Right renal cortex interstitium (tissue), 3 donors: Measurements from ENCODE around the gene KIRREL3. TPM values are rescaled to one million over a fixed set of nuclear protein-coding genes. Genes with fewer than 3 reads are reported as not detected.

ENCODE experiments used
- DNase-seq, 3 donors: peaks; one replicate each; pipeline ENCODE4 v3.0.0-alpha.2; 2013; ENCODE audit warnings: low read depth in 3 of 3, low spot score in 2 of 3
- polyA plus RNA-seq, 3 donors: library from polyadenylated mRNA; unstranded; fragments of 120-200 nt; gene quantifications; one replicate each; pipeline ENCODE4 v1.2.1, GENCODE V29; 2013; ENCODE audit not compliant: insufficient read length in 3 of 3

The KIRREL3 gene
- polyA plus RNA-seq, 3 donors = 1.2 to 1.4 (median 1.3) TPM

DNA sequence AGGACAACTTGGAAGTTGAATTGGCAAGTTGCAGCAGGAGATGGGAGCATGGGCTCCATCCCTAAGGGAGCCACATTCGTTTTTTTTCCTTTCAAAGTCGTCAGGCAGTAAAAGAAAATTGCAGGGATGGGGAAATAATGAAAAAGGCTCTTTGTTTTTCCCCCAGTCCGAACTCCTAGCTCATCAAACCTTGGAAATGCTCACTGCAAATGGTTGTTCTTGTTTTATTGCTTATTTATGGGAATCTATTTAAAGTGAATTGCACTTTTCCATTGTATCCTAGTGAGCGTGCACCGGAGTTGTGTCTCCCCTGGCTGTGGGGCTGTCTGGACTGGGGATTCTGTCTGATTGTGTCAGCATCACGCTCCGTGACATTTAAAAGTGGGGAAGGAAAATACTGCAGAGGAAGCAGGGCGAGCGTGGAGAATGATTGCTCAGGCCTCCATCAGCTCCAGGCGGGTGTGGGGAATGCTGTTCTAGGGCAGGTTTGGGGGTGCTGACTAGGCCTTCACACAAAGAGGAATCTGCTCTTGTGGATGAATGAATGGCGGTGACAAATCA, 306.4 kb downstream of the KIRREL3 start:
- no peak for DNase-seq

DNA sequence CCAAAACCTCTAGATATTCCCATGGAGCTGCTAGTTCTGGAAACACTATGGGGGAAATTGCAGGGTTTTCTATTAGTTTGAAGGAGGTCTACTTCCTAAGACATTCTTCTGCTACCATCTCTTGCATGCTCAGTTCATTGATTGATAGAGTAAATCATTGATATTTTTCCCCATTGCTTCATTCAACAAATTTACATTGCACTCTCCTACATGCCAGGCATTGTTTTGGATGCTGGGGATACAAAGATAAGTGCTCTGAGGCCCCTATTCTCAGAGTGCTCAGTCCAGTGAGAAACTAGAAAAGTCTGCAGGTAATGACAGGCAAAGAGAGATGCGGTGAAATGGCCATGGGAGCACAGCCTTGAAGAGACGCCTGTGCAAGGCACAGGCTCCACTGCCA, 313.1 kb downstream of the KIRREL3 start:
- DNase-seq = no peak

DNA sequence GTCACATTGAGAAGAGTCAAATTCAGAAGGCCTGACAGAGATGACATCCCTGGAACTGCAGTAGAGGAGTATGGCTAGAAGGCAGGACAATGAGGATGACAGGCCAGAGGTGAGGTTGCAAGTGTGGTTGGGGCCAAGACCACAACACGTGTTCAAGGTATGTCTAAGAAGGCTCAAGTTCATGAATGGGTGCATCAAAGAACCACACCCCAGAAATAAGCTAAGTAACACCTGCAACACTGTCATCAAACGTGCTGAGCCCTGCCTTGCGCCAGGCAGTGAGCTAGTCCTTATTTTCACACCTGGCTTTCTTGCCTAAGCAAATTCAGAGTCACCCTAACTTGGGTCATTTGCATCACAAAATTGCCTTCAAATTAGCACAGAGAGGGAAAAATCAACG, 313.6 kb downstream of the KIRREL3 start:
- no peak for DNase-seq

DNA sequence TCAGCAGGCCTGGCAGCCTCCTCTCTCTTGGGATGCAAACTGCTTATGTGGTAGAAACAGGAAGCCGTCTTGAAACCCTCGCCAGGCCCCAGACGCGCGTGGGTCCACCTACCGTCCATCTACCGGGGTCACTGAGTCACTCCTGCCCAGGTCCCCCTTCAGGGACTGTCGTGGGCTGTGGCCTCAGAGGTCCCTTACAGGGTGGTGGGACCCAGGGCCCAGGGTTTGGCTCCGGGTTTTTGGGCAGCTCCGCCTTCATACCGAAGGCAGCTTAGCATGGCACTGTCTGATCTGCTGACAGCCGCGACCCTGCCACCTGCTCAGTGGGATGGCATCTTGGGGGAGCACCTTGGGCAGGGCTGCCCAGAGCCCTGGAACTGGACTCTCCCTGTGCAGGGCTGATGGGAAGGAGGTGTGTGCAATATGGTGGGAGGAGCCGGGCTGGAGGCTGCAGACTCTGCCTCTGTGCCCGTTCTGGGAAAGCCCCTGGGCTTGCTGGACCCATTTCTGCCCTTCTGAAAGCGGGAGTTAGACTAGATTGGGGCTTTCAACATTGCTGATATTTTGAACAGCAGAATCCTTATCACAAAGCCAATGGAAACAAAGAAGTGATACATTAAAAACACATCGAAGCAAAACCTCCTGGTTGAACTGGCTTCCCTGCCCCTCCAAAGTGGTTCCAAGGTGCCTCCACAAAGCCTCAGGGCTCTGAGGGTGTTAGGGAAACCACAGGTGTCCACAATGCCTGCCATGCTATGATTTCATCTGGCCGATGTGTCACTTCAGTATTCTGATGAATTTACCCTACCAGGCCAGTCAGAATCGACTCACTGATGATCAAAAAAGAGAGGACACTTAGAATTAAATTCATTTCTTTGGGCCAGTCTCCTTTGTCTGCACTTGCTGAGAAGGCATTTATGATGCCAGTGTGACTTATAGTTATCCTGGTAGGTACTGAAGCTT, 316.5 kb downstream of the KIRREL3 start:
- DNase-seq = no peak

DNA sequence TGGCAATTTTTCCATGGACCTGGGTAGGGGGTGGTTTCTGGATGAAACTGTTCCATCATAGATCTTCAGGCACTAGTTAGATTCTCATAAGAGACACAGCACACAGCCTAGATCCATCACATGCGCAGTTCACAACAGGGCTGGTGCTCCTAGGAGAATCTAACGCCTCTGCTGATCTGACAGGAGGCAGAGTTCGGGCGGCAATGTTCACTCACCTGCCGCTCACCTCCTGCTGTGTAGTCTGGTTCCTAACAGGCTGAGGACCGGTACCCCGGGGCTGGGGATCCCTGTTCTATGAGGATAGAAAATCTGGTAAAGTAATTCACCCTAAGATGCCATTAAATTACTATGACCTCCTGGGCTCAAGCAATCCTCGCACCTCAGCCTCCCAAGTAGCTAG, 318.0 kb downstream of the KIRREL3 start:
- no peak for DNase-seq

DNA sequence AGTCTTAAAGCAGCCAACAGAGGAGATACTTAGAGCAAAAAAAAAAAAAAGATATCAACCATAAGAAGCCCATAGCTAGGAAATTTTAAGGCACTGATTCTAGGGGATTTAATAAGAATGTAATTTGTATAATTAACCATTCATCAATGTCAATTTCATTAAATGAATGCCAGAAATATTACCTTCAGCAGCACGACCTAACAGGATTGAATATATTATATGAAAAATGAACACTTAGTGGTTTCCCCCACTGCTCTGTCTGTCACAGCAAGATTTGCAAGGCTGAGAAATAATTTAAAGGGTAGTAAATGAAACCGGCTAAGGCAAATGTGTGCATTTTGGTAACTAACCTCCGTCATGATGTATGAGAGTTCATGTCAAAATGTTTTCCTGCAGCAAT, 319.9 kb downstream of the KIRREL3 start:
- no peak for DNase-seq

DNA sequence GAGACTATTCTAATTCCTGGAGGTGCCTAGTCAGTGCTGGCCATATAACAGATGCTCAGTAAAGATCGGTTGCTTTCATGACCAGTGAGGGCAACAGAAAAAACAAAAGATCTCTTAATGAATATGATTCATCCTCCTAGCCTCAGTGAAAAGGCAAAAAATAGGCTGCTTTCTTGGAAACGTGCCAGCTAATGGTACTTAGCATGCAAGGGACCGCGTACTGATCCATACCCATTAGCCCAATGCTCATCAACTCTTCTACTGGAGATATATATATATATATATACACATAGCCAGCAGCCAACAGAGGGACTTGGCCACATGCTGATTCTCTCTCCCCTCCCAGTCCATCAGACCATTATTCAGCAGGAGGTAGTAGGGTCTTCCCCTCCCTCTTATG, 320.4 kb downstream of the KIRREL3 start:
- DNase-seq = no peak

DNA sequence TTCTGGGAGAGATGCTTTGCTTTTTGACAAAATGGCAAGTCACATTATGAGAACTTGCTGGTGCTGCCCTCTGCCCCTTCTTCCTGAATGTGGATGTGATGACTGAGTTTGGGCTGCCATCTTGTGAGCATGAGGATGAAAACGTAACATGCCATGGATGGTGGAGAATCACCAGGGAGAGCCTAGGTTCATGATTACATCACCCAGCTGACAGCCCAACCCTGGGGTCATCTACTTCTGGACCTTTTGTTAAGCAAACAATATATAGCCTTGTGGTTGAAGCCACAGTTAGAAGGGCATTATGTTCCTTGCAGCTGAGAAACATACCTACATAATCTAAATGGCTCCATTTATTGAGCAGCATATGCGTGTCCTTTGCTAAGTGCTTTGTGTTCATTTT, 321.5 kb downstream of the KIRREL3 start:
- DNase-seq = no peak

DNA sequence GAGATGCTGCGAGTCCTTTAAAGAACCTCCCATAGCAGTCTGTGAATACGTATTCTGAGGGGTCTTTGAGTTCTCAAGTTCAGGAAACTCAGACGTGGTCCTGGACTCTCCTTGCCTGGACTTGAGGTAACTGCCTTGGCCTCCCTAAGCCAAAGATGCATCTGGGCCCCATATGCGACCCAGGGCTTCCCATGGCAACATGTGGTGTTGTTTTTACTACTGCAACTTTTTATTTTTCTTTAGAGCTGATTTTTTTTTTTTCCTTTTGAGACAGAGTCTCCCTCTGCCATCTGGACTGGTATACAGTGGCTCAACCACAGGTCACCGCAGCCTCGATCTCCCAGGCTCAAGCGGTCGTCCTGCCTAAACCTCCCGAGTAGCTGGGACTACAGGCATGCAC, 324.0 kb downstream of the KIRREL3 start:
- DNase-seq = no peak

DNA sequence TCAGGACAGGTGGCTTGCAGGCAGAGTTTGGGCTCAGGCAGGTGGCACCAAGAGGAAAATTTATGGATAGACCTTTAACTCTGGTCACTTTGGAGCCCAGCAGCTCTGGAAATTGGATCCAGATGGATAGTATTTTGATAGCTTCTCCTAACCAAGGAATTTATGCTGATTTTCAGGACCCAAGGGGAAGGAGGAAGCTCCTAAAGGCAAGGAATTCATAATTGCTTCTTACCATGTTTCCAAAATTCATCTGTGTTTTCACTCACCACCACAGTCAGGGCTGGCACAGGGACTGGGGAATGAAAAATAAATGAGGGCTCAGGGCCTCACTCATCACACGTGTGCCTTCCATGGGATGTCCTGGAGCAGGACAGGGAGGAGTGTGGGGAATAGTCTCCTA, 327.3 kb downstream of the KIRREL3 start:
- no peak for DNase-seq

DNA sequence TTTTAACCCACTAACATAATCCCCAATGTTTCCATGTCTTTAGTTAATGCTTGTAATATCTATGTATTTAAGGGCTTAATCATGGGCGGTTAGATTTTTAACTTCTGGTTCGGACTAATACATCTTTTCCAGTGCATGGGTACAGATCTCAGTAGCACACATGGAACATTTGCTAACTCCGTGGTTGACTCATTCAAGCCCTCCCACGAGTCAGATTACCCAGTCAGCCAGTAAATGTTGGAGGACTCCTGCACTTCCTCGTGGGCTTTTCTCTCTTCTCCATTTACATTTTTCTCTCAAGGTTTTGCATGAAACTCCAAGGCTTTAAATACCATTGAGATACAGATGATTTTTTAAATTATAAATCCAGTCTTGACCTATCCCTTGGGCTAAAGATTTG, 331.2 kb downstream of the KIRREL3 start:
- no peak for DNase-seq

DNA sequence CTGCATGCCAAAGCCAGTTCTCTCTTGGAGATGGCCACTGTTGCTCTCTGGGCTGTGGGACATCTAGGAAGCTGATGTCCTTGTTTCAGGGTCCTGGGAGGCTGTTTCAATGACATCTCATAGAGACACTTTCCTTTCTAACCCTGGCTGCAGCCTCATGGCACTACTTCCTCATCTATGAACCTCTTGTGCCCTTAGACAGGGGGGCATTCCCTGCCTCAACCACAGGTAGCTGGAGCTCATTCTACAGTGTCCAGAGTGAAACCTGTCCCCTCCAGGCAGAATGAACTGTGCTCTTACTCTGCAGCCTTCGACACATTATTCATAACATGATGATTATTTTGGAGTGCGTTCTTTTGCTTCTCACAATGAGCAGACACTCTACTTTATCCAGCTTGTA, 335.9 kb downstream of the KIRREL3 start:
- DNase-seq = no peak

DNA sequence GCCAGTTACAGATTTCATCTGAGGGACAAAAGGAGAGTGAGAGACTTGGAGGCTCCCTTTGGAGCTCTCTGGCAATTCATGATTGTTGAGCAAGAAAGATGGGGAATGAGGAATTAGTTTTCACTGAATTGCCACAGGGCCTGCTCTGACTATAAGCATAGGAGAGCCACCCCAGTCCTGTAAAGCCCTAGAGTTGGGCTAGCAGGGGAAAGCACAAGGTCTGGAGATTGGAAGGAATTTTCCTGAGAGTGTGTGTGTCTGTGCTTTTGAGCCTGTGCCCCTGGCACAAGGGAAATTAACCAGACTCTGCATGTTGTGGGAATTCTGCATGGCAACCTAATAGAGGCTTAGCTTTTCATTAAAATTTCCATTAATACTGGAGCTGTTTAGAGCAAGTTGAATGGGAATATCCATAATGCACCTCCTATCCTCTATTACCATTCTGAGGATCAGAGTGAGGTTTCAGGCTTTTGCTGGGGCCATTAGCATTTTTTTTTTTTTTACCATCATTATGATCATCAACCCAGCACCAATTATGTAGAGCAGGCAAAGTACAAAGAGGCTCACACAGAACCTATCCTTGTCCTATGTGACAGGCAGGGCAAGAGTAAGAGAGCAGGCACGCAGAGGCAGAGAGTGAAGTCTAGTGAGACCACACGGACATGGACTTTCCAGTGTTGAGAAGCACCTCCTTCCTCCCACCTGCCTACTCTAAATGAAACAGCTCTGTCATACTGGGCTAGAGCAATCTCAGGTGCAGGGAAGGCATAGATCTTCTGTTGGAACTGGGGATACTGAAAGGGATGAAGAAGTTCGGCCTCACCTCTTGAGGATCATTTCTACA, 336.6 kb downstream of the KIRREL3 start:
- no peak for DNase-seq

DNA sequence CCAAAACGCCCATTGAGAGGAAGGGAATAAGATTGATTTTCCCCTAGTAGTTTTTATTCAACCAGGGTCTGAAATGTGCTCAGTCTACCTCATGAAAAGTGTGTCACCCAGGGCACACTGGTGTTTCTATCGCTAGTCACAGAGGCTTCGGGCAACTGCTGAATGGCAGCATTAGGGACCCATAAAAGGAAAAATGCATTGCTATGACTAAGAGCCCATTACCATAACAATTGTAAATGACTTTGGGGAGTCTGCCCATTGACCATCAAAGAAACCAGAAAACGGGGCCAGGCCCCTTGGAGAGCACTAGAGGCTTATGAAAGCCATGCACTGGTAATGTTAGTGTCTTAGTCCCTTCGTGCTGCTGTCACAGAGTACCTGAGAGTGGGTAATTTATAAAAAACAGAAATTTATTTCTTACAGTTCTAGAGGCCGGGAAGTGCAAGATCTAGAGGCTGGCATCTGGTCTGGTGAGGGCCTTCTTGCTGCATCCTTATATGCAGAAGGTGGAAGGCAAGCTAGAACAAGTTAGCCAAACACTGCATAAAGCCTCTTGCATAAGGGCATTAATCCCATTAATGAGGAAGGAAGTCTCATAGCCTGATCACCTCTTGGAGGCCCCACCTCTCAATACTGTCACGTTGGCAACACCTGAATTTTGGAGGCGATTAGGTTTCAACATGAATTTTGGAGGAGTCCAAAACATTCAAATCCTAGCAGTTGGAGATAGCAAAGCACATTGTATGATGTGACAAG, 338.4 kb downstream of the KIRREL3 start:
- DNase-seq = no peak

DNA sequence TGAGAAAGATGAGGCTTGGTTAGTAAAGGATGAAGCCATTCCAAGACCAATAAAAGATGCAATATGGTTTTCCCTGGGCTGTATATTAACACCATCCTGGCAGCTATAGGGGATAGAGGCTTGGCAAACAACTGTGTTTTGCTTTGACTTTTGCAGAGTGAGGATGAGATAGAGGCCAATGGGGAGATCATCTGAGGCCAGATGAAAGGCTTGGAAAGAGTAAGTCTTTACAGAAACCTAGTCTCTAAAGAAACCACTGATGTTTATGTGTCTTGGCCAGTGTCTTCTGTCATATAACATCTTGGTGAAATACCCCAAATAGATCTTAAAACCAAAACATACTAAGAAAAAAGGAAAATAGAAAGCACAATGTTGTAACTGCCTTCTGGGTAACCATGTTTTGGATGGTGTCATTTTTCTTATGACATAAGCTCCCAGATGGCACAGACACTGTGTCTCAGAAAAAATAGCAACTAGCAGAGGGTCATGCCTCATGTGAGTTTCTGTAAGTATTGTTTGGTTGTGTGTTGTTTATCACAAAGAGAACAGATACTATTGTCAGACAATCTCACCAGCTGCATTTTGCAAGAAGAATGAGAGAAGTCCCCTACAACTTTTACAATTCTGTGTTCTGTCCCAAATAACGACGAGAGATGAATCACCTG, 339.7 kb downstream of the KIRREL3 start:
- DNase-seq = no peak

DNA sequence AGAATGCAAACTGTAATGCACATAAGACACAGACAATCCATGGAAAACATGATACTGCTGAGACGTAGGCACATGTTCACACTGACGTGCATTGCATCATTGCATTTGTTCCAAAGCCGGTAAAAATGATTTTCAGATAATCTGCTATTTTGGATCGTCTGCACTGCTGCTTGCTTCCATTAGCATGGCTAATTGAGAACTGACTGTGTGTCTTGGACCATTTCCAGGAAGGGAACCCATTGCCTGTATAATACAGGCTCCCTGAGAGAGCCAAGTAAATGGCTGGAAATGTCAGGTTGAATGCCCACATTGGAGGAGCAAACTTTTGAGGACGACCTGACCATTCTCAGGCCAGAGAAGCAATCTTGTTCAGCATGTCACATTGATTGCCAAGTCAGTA, 340.2 kb downstream of the KIRREL3 start:
- no peak for DNase-seq

DNA sequence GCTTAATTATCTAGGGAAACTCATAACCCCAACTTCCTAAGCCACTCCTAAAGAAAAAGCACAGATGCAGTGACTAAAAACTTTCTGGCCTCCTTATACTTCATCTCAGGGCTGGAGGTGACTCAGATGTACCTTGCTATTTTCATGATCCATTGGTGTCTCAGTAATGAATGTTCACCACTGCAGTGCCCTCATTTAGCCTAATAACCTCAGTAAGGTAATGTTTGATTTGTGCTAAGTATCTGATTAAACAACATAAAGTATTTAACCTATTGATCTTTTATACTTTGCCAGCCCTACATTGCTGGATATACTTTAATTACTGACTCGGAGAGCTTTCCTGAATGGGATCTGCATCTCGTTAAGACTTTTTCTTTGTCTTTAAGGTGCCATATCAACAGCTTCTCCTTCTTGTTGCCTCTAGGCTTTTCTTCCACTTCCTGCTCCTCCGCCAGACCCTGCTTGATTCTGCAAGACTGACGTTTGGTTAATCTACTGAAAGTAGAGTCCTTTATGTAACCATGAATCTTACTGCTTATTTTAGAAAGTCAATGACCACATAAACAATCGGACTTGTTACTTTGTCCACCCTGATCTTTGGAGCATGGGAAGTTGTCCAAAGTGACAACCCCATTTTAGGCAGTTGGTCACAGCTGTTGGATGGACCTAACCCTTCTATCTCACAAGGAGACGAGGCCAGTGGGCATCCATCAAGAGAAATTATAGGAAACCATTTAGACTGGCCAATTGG, 342.1 kb downstream of the KIRREL3 start:
- DNase-seq = no peak

DNA sequence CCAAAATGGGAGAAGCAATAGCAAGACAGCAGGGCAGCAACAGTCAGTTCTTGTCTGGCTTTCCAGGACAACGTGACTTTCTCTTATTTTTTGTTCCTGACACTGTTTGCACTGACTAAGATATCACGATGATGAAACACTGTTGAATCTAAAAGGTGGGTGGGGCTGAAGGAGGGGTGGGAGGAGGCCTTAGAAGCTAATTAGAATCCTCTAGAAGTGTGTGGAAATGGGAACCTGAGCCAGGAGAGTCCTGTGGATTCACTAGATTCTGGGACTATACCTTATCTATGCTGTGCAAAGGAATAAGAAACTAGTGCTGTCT, 344.8 kb downstream of the KIRREL3 start:
- no peak for DNase-seq
